Superior temporal gyrus (tissue), 1 donor: Measurements from ENCODE around the gene ADSS2.
A peak's percentile ranks its signal among the peaks of the same experiment; 100 is the strongest.
"Not testable (repeated sequence)": the region's sequence is repeated elsewhere in the genome, so short reads cannot be mapped to it uniquely, and the experiment has no call there.

Experiments
- DNase-seq: peaks from one replicate; pipeline ENCODE4 v3.0.0-alpha.2; 2016; ENCODE audit errors: extremely low spot score

ADSS2 gene

DNA sequence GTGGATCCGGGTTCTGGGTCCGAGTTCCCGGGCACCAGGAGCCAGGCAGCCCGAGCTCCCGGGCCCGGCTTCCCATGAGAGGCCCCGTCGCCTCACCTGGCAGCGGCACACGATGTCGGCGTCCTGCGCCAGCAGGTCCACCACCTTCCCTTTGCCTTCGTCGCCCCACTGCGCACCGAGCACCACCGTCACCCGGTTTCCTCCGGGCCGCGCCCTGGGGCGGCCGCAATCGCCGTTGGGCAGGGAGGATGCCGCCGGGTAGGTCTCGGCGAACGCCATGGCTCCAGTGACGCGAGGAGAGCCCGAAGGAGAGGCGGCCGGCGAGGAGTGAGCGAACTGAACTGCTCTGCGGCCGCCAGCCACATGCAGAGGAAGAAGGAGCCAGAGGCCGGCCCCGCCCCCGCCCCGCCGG lies at the start of gene ADSS2:
Gene ADSS2, minus strand, starts transcription at position 371 of the 412 bp plus-strand sequence. Its CDS starts 92 bp downstream, at position 279.
- DNase-seq, result no peak

DNA sequence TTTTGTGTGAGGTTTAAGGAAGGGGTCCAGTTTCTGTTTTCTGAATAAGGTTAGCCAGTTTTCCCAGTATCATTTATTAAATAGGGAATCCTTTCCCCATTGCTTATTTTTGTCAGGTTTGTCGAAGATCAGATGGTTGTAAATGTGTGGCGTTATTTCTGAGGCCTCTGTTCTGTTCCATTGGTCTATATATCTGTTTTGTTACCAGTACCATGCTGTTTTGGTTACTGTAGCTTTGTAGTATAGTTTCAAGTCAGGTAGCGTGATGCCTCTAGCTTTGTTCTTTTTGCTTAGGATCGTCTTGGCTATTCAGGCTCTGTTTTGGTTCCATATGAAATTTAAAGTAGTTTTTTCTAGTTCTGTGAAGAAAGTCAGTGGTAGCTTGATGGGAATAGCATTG lies 48.8 kb upstream of the ADSS2 start:
- not testable (repeated sequence) for DNase-seq

DNA sequence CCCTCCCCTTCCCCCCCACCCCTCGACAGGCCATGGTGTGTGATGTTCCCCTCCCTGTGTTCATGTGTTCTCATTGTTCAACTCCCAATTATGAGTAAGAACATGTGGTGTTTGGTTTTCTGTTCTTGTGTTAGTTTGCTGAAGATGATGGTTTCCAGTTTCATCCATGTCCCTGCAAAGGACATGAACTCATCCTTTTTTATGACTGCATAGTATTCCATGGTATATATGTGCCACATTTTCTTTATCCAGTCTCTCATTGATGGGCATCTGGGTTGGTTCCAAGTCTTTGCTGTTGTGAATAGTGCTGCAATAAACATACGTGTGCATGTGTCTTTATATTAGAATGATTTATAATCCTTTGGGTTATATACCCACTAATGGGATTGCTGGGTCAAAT lies 47.8 kb upstream of the ADSS2 start:
- DNase-seq, result not testable (repeated sequence)

DNA sequence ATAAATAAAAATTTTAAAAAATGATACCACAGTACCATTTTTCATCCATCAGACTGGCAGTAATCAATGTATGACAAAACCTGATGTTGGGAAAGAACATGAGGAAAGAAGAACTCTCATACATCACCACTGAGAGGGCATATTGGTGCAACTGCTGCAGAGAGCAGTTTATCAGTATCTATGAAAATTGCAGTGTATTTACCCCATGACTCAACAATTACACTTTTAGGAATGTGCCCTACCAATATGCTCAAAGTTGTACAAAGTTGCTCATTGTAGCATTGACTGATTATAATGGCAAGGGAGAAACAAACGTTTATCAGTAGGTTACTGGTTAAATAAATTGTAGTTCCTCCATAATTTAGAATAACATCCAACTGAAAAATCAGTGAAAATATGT lies 46.1 kb upstream of the ADSS2 start:
- DNase-seq, result no peak

DNA sequence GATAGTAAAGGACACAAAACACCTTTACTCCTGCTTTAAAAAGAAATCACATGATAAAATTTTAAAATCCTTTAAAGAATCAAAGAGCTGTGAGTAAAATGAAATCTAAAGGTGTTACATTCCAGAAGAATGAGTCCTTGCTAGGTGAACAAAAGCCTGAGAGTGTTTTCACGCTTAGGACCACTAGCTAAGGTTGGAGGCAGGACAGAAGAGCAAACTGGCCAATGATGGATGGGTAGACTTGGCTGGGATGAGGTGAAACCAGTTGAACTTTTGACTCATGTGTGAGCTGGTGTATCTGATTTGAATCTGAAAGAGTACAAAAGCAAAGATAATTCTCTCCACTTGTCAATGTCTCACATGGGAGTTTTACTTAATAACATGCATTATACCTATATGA lies 44.5 kb upstream of the ADSS2 start:
- DNase-seq, result no peak

DNA sequence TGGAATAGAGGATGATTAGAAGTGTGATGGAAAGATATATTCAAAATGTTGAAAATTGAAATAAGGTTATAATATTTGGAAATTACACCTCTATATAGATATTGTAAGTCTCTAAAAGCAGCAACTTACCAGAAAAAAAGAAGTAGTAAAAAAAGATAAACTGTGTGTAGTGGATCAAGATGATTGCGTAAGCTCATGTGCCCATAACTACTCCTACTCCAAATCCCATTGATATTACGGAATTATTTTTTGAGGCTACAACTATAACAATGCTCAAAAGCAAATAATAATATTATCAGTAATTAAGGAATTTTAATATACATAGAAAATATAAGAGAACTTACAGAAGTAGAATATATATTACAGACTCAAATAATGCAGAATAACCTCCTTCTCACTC lies 42.9 kb upstream of the ADSS2 start:
- no peak for DNase-seq

DNA sequence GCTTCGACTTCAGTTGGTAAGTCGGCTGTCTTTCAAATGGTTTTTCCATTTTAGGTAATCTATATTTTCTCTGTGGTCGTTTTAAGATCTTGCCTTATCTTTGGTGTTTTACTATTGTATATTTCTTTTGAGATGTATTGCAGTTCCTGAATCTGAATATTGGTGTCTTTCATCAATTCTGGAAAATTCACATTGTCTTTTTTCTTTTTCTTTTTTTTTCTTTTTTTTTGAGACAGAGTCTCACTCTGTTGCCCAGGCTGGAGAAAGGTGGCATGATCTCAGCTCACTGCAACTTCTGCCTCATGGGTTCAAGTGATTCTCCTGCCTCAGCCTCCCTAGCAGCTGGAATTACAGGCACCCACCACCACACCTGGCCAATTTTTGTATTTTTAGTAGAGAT lies 33.3 kb upstream of the ADSS2 start:
- DNase-seq, result not testable (repeated sequence)

DNA sequence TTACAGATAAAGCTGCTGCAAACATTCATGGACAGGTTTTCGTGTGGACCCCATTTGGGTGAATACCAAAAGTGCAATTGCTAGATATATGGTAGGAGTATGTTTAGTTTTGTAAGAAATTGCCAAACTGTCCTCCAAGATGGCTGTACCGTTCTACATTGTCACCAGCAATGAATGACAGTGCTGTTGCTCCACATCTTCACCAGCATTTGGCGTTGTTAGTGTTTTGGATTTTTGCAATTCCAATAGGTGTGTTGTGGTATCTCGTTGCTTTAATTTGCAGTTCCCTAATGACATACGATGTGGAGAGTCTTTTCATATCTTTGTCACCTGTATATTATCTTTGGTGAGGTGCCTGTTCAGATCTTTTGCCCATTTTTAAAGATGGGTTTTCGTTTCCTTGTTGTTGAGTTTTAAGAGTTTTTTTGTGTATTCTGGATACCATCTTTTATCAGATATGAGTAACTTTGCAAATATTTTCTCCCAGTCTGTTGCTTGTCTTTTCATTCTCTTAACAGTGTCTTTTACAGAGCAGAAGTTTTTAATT lies 21.4 kb upstream of the ADSS2 start:
- DNase-seq, result no peak

DNA sequence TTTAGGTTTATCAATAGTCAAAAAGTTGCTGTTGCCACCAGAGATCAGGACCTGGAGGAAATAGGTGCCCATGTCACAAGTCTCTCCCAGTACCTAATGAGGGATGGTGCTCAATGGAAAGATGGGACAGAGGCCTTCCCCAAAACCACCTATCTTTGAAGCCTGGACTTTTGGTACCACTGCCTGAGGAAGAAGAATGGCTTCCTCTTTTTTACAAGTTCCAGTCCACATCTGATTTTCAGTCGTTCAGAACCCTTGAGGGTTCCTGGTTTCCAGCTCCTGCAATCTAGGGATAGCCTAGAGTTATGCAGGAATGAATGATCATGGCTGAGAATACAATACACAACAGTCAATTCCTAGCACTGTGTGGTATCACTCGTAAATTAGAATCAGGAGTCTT lies 15.0 kb upstream of the ADSS2 start:
- no peak for DNase-seq

DNA sequence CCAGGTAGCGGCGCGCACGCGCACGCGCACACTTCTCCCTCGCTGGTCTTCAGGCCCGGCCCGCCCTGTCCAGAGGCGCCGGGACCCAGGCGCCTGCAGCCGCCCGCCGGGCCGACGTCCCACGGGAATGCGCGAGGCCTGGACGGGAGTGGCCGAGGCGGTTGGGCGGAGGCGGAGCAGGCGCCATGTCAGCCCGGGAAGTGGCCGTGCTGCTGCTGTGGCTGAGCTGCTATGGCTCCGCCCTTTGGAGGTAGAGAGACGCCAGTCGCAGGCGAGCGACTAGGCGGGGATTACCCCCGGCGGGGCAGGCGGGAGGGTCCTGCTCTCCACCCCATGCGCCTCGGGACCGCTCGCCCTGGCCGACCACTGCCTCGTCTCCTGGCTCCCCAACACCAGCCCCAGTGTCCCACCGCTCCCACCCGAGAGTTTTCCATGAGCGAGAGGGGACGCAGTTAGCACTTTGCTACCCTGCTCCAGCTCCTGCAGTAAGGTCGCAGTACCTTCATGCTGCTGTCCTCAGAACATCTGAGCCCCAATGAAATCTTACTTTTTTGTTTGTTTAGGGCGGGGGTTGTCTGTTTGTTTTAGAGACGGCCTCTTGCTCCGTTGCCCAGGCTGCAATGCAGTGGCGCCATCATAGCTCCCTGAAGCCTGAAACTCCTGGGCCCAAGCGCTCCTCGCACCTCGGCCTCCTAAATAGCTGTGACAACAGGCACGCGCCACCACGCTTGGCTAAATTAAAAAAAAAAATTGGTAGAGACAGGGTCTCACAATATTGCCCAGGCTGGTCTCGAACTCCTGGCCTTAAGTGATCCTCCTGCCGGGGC lies 9.7 kb upstream of the ADSS2 start, which contains the start of gene CATSPERE:
Gene CATSPERE, plus strand, starts transcription at position 29 of the 827 bp plus-strand sequence. Its CDS starts 157 bp downstream, at position 186.
- DNase-seq, result peak; percentile 78

DNA sequence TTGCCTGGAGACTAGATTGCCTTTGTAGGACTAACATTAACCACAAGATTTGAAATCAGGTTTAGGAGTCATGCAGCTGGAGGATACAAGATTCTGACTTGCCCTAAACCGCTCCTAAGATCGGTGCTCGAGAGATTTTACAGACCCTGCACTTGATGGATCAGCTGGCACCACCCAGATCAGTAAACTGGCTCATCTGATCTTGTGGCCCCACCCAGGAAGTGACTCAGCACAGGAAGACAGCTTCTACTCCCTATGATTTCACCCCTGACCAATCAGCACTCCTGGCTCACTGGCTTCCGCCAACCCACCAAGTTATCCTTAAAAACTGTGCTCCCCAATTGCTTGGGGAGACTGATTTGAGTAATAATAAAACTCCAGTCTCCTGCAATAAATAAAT lies 8.5 kb upstream of the ADSS2 start:
- DNase-seq, result no peak

DNA sequence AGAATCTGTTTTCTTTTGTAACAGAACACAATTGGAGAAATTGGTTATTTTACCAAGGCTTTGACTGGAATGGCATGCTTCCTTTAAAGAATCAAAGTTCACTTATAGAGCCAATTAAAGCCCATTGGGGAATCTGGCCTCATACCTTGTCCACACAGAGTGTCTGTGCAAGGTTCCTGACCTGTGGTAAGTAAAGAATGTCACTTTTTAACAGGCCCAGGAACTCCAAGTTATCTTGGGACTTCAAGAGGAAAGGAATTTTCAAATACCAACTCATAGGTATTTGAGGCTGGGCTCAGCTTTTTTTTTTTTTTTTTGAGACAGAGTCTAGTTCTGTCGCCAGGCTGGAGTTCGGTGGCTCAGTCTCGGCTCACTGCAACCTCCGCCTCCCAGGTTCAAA lies 7.1 kb upstream of the ADSS2 start:
- DNase-seq, result no peak

DNA sequence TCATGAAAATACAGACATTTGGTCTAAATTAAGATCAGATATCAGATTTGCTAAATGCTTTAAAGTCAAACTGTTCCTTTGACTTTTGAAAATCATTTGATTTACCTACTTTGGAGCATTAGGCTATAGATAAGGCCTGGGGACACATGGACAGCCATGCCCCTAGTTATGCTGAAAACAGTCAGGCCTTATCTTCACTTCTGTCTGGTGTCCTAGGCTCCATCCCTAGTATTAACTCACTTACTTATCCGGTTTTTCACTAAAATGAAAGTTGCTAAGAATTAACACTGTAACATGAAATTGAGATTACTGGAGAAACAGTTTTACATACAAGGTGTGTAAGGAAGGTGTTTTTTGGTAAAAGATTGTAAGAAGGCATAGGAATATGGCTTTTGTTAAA lies 4.9 kb upstream of the ADSS2 start:
- no peak for DNase-seq

DNA sequence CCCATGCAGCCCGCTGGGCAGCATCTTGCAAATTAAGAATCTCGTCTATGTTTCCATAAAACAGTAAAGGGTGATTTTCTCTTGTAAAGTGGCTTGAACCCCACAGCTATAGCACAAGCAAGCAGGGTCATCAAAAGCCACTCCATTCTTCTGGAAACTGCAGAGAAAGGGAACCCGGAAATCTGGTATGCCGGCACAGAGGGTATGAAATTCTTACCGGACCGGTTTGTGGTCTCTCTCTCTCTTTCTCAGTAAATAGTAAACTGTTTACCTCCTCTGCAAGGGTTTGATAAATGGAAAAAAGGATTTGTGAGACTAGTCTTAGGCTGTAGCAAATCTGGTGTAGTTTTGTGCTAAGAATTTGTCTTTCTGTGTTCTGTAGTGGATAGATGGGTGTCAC lies 2.7 kb upstream of the ADSS2 start:
- no peak for DNase-seq

DNA sequence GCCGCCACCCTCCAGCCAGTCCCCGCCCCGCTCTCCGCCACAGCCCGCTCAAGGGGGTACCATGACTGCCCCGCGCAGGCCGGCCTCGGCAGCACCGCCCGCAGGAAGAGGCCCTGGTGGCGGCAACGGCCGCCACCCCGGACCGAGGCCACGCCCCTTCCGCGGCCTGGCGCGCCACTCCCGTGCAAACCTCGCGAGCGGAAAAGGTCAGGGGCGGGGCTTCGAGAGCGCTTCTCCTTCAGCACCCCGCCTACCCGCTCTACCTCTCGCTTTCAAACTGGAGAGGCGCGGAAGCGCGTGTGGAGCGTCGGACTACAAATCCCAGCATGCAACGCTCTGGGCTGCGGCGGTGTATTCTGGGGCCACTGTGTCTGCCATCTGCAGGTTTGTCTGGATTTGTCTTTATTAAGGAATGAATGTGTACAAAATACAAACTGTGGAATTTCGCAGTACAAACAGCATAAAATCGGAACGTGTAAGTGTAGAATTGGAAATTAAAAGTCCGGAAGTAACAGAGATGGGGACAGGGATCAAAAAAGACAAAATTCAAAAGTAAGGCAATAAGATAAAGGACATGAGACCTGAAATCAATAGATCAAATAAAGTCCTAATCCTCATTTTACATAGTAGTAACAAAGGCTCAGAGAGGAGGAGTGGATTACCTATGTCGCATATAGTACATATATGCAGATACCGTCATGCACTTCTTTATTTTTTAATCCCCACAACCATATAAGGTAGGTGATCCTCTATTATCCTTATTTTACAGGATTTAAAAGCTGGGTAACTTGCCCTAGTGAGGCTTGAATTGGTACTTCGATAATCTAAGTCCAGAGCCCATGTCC lies 464 bp upstream of the ADSS2 start:
- DNase-seq, result peak; percentile 99

DNA sequence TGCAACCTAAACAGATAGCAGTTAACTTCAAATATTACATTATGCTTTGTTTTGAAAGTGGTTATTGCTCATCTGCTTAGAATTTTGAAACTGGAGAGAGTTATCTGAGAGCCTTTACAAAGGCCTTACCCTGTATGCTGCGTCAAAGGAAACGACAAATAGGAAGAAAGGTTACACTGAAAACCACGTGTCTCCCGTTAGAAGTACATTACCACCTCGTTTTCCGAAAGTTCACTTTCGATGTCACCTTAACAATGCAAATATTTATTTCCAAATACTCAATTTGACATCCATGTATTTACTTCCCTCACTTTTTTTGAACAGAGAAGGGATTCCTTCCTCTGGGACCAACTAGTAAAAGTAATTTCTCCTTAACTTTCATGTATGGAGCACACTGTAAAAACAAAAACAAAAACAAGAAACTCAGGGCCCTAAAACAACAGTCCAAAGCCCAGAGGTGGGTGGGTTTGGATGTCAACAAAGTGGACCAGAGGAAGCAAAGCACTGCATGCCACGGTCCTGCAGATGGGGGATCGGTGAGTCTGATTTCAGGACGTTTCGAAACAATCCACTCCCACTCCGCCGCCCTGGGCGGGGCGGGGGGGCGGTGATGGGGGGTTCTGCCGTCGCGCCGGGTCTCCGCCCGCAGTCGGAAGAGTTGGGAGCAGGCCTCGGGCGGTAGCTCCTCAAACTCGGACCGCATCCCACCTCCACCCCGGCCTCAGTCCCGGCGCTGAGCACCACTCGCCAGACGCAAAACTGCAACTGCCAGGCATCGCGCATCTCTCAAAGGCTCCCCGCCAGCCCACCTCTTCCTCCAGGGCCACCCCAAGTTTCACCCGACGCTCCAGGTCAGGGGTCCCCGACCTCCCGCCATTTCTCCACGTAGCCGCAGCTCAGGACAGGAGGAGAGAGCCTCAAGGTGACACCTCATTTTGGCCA lies 841 bp downstream of the ADSS2 start:
- peak; percentile 76 for DNase-seq

DNA sequence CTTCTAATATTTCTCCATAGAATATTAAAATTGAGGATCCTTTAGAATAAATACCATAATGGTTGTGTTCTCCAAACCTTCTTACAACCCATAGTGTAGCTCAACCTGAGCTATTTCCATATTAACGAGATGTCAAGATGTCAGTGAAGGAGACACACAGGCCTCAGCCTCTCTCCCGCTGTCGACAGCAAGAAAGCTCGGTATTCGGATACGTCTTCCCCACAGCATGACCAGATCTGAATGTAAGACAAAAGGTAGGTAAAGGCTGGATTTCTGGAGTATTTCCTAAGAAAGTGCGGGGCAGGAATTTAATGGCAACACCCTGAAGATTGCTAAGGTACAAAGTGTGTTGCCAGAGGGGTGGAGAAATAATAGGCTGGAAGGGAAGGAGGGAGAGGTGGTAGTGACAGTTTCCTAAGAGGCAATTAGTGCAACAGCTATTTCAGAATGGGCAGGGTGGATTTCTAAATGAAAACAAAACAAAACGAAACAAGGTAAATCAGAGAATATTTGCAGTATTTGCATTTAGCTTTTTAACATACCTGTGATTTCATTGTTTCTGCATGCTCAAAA lies 1.7 kb downstream of the ADSS2 start:
- DNase-seq, result peak; percentile 21

DNA sequence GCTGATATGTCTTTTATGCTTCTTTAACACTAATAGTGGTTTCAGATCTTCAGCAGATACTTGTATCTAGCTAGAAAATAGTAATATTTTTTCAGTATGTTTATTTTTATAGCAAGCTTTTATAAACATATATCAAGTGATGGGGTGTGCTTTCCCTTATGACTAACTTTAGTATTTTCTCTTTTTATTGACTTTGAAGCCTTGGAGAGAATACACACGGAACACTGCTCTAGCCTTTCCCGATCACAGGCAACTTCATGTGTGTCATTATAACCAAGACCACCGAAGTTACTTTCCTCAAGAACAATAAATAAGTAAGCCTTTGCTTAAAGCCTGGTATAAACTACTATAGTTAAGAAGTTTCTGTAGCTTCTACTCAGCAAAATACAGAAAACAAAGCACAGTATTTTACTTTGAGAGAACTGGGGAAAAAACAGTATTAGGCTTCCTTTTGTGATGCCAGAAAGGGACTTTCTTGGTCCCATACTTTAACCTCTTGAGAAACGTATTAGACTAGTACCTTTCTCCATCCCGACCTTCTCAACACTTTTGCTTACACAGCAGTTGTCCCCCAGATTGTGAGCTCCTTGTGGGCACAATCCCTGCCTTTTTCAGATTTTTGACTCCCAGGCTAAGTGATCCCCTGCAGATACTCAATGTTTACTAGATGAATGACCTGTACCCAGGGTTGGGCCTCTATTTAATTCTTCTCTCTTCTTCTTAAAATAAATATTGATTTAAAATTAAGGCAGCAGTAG lies 3.3 kb downstream of the ADSS2 start:
- peak; percentile 42 for DNase-seq

DNA sequence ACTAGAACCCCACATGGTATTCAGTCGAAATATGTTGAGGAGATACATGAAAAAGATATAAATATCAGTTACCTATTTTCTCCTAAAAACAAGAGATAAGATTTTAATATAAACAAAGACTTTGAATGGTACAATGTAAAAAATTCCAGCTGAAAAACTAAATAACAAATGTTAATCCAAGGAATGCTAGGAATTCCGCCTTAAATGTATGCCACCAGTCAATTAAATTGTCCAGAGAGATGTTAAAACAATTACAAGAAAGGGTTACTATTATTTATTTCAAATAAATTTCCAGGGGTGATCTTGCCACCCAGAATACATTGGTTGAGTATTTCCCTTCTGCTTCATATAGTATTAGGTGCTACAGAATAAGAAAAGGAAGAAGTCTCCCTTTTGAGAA lies 4.2 kb downstream of the ADSS2 start:
- DNase-seq, result no peak

DNA sequence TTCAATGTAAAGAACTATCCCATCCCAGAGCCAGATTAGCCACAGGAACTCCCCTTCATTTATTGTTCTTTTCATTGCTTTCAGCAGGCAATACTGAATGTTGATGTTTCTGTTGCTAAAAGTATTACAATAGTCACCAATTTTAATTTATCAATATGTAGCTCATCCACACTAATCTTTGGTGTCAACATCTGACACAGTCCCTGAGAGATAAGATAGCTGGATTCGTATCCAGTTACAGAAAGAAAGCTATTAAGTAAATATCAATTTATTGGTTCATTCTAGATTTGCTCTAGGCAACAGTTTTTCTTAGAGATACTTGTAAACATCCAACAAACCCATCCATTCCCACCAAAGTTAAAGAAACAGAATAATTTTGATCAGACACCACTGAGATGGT lies 4.7 kb downstream of the ADSS2 start:
- DNase-seq, result peak; percentile 40
